BLaER1 treated with 17β-estradiol and CSF1 and Interleukin-3, amounts not matched to agents 10 nM and 100 nM (cell line): ENCODE measurements around the gene GNPDA1.

Experiments
- H3K27ac ChIP-seq, 11 experiments: shearing (Covaris generic); formaldehyde crosslinking; 2 replicates each; pipeline ENCODE4 v1.8.1; 2022
- H3K27me3 ChIP-seq, 11 experiments: shearing (Covaris generic); formaldehyde crosslinking; 2 replicates each; pipeline ENCODE4 v1.8.1; 2022
- H3K36me3 ChIP-seq, 11 experiments: shearing (Covaris generic); formaldehyde crosslinking; 2 replicates each; pipeline ENCODE4 v1.8.1; 2022
- H3K4me1 ChIP-seq, 10 experiments: shearing (Covaris generic); formaldehyde crosslinking; 2 replicates each; pipeline ENCODE4 v1.8.1; 2022
- H3K4me2 ChIP-seq, 11 experiments: shearing (Covaris generic); formaldehyde crosslinking; 2 replicates each; pipeline ENCODE4 v1.8.1; 2022
- H3K4me3 ChIP-seq, 10 experiments: shearing (Covaris generic); formaldehyde crosslinking; 2 replicates each; pipeline ENCODE4 v1.8.1; 2022
- H3K9ac ChIP-seq, 11 experiments: shearing (Covaris generic); formaldehyde crosslinking; 2 replicates each; pipeline ENCODE4 v1.8.1; 2022
- H3K9me3 ChIP-seq, 11 experiments: shearing (Covaris generic); formaldehyde crosslinking; replicated peaks in 1 of 11; 2 replicates each; pipeline ENCODE4 v1.8.1; 2022
- H4K20me1 ChIP-seq, 11 experiments: shearing (Covaris generic); formaldehyde crosslinking; 2 replicates each; pipeline ENCODE4 v1.8.1; 2022
- Cebpa-rat ChIP-seq, 11 experiments: shearing (Covaris generic); IDR thresholded peaks; 2 replicates each; pipeline ENCODE4 v1.8.1; 2022

The GNPDA1 gene

DNA sequence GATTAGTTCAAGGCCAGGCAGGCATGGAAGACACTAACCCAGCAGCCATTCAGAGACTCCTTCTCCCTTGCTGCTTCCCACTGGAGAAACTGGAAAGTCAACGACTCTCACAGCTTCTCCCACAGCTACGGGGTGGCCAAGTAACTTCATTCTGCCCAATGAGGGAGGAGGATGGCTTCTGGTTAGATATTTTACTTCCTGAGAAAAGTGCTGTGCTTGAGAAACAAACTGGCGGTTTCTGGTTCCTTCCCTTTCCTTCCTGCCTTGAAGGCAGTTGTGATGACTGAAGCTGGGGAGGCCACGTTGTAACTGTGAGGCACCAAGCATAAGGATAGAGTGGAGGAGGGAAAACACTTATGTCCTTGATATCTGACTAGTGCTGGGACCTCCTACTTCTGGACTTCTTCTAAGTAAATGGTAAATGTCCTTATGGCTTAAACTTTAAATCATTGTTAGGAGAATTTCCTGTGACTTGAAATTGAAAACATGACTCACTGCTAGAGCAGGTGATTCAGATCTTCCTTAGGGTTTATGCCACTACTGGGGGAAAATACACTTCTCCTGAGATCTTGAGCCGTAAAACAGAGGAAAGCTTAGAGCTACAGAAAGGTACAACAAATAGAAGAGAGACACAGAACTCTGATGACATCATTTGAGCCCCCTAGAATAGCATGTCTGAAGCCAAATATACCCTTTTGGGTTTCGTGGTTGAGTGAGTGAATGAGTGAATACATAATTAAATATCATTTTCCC is 3.1 kb upstream of the GNPDA1 start:
- Histone ChIP-seq H3K4me2 (peak overlapping the region; percentile 79 to 90 (median 87)), H3K27me3 (peaks cover 31 to 65% (median 39%) of the 10 kb centered on the region in 11 experiments), H3K4me1 (peaks cover 58 to 76% (median 66%) of the 10 kb centered on the region in 10 experiments), H3K4me3 (peak overlapping the region in 4 of 10 experiments; percentile 18 to 23 (median 20); a peak in 5 of 20 replicates), H3K9ac (peak overlapping the region in 4 of 11 experiments; percentile 6 to 52 (median 44); a peak in 8 of 22 replicates), H3K9me3 (peaks cover 11 to 27% (median 18%) of the 10 kb centered on the region in 11 experiments), H3K36me3 (peaks cover 0 to 5% (median 0%) of the 10 kb centered on the region in 11 experiments; a peak in 1 of 22 replicates), H4K20me1 (peaks cover 0 to 6% (median 0%) of the 10 kb centered on the region in 11 experiments; a peak in 4 of 22 replicates), H3K27ac (peak overlapping the region; percentile 26 to 75 (median 60); a peak in 19 of 22 replicates)
- 0 out of 22 replicates have a peak, but pooled peaks of 1 of the 11 experiments have one; percentile 26 for TF ChIP-seq Cebpa-rat (IDR thresholded peaks at IDR 0.05)

DNA sequence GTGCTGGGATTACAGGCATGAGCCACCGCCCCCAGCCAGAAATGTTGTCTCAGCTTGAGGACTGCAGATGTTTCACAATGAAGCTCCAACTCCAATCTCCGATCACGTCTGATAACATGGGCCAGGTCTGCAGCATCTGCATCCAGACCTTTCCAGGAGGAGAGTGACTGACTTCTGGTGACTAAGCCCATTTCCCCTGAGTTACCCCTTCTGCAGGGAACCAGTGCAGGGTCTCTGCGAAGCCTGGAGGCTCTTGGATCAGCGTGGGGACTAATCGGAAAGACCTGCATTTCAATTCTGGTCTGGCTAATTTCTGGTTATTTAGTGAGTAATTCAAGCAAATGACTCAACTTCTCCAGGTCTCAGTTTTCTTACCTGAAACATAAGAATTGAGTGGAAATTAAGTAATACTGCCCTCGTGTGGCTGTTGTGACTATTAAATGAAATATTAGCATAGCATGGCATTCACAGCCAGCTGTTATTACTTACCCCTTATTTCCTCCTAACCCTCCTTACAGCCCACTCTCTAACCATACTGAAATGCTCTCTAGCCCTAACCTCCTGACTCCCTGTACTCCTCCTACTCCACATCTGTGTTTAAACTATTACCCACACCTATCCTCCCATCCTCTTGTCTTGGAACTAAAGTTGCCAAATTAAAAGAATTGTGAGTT is 2.2 kb upstream of the GNPDA1 start:
- peaks cover 31 to 58% (median 37%) of the 10 kb centered on the region in 11 experiments for H3K27me3 ChIP-seq
- no peak overlapping the region for H3K4me3 ChIP-seq
- no peak overlapping the region; a peak in 1 of 22 replicates for H3K9ac ChIP-seq
- peaks cover 0 to 6% (median 0%) of the 10 kb centered on the region in 11 experiments; a peak in 4 of 22 replicates for H4K20me1 ChIP-seq
- H3K4me2 ChIP-seq = peak overlapping the region; percentile 79 to 90 (median 87)
- peaks cover 2 to 18% (median 9%) of the 10 kb centered on the region in 11 experiments; a peak in 21 of 22 replicates for H3K9me3 ChIP-seq
- H3K4me1 ChIP-seq = peaks cover 58 to 76% (median 66%) of the 10 kb centered on the region in 10 experiments
- H3K36me3 ChIP-seq = peaks cover 0 to 10% (median 0%) of the 10 kb centered on the region in 11 experiments; a peak in 1 of 22 replicates
- TF ChIP-seq Cebpa-rat (IDR thresholded peaks at IDR 0.05) = no peak
- H3K27ac ChIP-seq = peak overlapping the region; percentile 26 to 75 (median 60); a peak in 15 of 22 replicates

DNA sequence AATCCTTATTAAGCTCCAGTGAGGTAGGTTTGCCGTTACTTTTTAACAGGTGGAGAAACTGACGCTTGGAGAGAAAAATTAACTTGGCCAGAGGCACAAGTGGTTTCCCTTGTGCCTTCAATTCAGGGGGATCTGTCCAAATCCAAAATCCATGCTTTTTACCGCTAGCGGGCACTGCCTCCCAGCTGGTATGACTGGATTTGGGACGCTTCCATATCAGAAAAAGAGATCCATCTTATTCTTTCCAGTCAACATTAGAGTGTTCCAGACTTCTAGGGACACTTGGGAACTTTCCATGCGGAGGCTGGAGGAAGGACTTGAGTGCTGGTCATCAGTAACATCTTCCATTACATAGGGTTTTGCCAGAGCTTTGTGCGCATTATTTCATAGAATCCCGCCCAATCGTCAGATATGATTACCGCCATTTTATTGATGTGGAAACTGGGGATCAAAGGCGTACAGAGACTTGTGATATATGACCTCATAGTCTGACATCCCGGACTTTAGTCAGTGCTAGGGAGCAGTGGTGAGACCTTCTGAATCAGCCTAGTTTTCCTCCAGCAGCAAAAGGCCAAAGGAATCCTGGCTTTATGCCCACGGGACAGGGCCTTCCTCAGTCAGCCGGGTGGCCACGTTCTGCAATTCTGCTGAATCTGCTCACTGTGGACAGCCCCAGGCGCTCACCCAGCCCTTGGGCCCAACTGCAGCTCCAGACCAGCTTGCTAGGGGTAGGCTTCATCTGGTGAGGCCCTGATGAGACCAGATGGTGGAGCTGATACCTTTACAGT is 1.1 kb upstream of the GNPDA1 start:
- no peak for TF ChIP-seq Cebpa-rat (IDR thresholded peaks at IDR 0.05)

DNA sequence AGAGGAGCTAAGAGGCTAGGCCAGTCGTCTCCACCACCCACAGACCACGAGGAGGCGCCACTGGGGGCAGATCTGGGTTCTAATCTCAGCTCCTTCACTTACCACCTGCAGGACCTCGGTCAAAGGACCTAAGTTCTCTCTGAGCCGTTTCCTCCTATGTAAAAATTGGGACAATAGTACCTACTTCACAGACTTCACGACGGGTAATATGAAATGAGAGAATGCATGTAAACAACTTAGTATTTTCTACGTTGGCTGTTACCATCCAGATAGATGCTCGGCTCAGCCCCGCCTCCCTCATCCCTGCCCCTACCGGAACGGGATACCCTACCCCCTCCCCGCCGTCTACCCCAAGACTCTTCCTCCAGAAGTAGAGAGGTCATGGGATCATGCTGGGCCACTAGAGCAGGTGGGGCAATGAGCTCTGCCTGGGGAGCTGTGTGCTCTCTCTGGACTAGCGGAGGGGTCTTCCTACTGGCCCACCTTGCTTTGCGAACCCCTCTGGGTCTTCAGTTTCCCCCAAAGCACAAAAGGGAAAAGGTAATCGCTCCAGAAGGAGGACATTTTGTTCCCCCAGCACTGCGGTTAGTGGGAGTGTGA is 541 bp downstream of the GNPDA1 start:
- Histone ChIP-seq H3K4me2 (peak overlapping the region; percentile 74 to 88 (median 82)), H3K9me3 (peaks cover 0 to 9% (median 0%) of the 10 kb centered on the region in 11 experiments; a peak in 3 of 22 replicates), H3K4me3 (peak overlapping the region; percentile 40 to 63 (median 56)), H3K27ac (peak overlapping the region in 8 of 11 experiments; percentile 36 to 79 (median 50); a peak in 13 of 22 replicates), H3K36me3 (peaks cover 0 to 29% (median 0%) of the 10 kb centered on the region in 11 experiments; a peak in 3 of 22 replicates), H3K4me1 (peaks cover 44 to 68% (median 54%) of the 10 kb centered on the region in 10 experiments), H4K20me1 (no peaks in the 10 kb centered on the region; a peak in 1 of 22 replicates), H3K9ac (peak overlapping the region in 10 of 11 experiments; percentile 21 to 85 (median 54); a peak in 17 of 22 replicates), H3K27me3 (peaks cover 18 to 46% (median 31%) of the 10 kb centered on the region in 11 experiments)
- TF ChIP-seq Cebpa-rat (IDR thresholded peaks at IDR 0.05) = no peak

More for the DNA sequence above, 1.1 kb upstream of the GNPDA1 start:
- Histone ChIP-seq H3K9ac (no peak overlapping the region), H4K20me1 (peaks cover 0 to 6% (median 0%) of the 10 kb centered on the region in 11 experiments; a peak in 4 of 22 replicates), H3K4me2 (peak overlapping the region; percentile 9 to 90 (median 83); a peak in 20 of 22 replicates), H3K36me3 (peaks cover 0 to 16% (median 0%) of the 10 kb centered on the region in 11 experiments; a peak in 3 of 22 replicates), H3K27ac (peak overlapping the region in 1 of 11 experiments; percentile 79; a peak in 2 of 22 replicates), H3K27me3 (peaks cover 30 to 52% (median 32%) of the 10 kb centered on the region in 11 experiments), H3K9me3 (peaks cover 0 to 9% (median 0%) of the 10 kb centered on the region in 11 experiments; a peak in 7 of 22 replicates), H3K4me1 (peaks cover 58 to 76% (median 67%) of the 10 kb centered on the region in 10 experiments), H3K4me3 (no peak overlapping the region)

DNA sequence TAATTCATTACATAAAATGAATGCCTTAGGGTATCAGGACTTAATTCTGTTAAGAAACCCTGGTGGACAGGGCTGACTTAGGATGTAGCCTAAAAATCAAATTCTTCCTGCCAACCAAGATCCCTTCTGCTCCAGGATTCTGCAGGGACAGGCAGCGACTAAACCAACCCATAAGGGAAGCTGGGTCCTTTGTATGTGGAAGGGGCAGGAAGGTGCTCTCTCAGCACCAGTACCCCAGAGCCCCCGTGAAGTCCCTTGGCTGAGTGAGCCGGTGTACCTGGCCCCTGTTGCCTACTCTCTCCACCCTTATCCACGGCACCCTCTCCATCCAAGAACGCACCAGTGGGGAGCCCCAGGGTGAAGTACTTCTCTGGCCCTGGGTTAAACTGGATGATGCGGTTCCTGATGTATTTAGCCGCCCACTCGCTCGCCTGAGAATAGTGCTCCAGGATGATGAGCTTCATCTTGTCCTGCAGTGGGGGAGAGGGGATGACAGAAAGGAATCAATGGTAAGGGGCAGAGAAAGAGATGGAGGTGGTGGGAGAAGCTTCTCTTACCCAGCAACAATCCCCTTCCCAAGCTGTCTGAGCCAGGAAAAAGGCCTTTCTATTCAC is 1.1 kb downstream of the GNPDA1 start:
- no peak for TF ChIP-seq Cebpa-rat (IDR thresholded peaks at IDR 0.05)
- Histone ChIP-seq H3K4me3 (peak overlapping the region in 3 of 10 experiments; percentile 56 to 60 (median 57); a peak in 6 of 20 replicates), H3K4me2 (peak overlapping the region in 7 of 11 experiments; percentile 74 to 88 (median 82); a peak in 8 of 22 replicates), H3K9ac (peak overlapping the region in 2 of 11 experiments; percentile 25 to 45; a peak in 3 of 22 replicates), H4K20me1 (no peaks in the 10 kb centered on the region; a peak in 1 of 22 replicates), H3K9me3 (peaks cover 0 to 9% (median 0%) of the 10 kb centered on the region in 11 experiments; a peak in 2 of 22 replicates), H3K36me3 (peaks cover 0 to 29% (median 0%) of the 10 kb centered on the region in 11 experiments; a peak in 3 of 22 replicates), H3K27me3 (peaks cover 18 to 42% (median 31%) of the 10 kb centered on the region in 11 experiments), H3K27ac (no peak overlapping the region), H3K4me1 (peaks cover 44 to 68% (median 54%) of the 10 kb centered on the region in 10 experiments)

DNA sequence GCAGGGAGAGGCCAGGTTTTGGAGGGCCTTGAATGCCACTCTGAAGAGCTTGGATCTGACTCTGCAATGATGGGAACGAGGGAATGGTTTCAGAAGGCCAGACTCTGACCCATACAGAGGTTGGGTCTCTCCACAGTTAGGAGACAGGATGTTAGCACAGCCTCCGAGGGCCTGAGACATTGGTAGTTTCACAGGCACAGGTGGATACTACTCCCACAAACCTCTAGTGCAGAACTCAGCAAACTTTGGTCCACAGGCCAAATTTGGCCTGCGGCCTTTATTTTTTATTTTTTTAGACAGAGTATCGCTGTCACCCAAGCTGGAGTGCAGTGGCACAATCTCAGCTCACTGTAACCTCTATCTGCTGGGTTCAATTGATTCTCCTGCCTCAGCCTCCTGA is 2.9 kb downstream of the GNPDA1 start:
- no peak for TF ChIP-seq Cebpa-rat (IDR thresholded peaks at IDR 0.05)
- no peak overlapping the region for H3K9ac ChIP-seq
- H3K4me2 ChIP-seq = peak overlapping the region in 5 of 11 experiments; percentile 6 to 27 (median 14); a peak in 5 of 22 replicates
- no peak overlapping the region for H3K4me3 ChIP-seq
- H4K20me1 ChIP-seq = no peaks in the 10 kb centered on the region; a peak in 2 of 22 replicates
- peaks cover 33 to 69% (median 42%) of the 10 kb centered on the region in 10 experiments for H3K4me1 ChIP-seq
- peaks cover 0 to 9% (median 0%) of the 10 kb centered on the region in 11 experiments; a peak in 2 of 22 replicates for H3K9me3 ChIP-seq
- H3K27me3 ChIP-seq = peaks cover 18 to 47% (median 31%) of the 10 kb centered on the region in 11 experiments
- peaks cover 0 to 46% (median 0%) of the 10 kb centered on the region in 11 experiments; a peak in 5 of 22 replicates for H3K36me3 ChIP-seq
- no peak overlapping the region for H3K27ac ChIP-seq

DNA sequence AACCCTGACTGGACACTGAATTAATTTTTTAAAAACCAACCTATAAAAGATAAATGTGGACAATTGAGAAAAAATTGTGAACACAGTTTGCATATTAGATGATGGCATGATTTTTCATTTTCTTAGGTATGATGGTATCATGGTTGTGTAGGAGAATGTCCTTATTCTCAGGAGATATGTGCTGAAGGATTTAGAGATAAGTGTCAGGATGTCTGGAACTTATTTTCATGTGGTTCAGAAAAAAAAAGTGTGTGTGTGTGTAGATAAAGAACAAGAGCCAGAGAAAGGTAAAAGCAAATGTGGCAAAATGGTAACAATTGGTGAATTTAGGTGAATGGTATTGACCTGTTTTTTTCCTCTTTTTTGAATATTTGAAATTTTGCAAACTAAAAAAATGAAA is 4.0 kb downstream of the GNPDA1 start:
- Histone ChIP-seq H3K4me3 (no peak overlapping the region), H3K4me1 (peaks cover 24 to 69% (median 32%) of the 10 kb centered on the region in 10 experiments), H3K9ac (no peak overlapping the region), H3K36me3 (peaks cover 0 to 57% (median 0%) of the 10 kb centered on the region in 11 experiments; a peak in 6 of 22 replicates), H3K4me2 (no peak overlapping the region), H3K27me3 (peaks cover 18 to 39% (median 26%) of the 10 kb centered on the region in 11 experiments), H4K20me1 (peaks cover 0 to 7% (median 0%) of the 10 kb centered on the region in 11 experiments; a peak in 2 of 22 replicates), H3K9me3 (peaks cover 0 to 9% (median 0%) of the 10 kb centered on the region in 11 experiments; a peak in 2 of 22 replicates), H3K27ac (no peak overlapping the region)
- no peak for TF ChIP-seq Cebpa-rat (IDR thresholded peaks at IDR 0.05)
